Myocyte (in vitro differentiated cells): ENCODE data around the gene TSPY1. TPM values are rescaled to one million over a fixed set of nuclear protein-coding genes. Genes with fewer than 3 reads are reported as not detected.
"Not testable (repeated sequence)": the region's sequence is repeated elsewhere in the genome, so short reads cannot be mapped to it uniquely, and the experiment has no call there.

Experiments
- DNase-seq: peaks from one replicate; pipeline ENCODE4 v3.0.0-alpha.2; 2012; ENCODE audit warnings: low read depth
- polyA plus RNA-seq: library from polyadenylated mRNA; unstranded; fragments of >200 nt; gene quantifications from one replicate; pipeline ENCODE4 v1.2.1, GENCODE V29; 2012; ENCODE audit warnings: missing spikeins
- total RNA-seq: library from RNA; depleted of rRNA; stranded (reverse); fragments of >200 nt; gene quantifications from 2 replicates; pipeline ENCODE4 v1.2.3, GENCODE V29; 2014

TSPY1 gene, protein sequence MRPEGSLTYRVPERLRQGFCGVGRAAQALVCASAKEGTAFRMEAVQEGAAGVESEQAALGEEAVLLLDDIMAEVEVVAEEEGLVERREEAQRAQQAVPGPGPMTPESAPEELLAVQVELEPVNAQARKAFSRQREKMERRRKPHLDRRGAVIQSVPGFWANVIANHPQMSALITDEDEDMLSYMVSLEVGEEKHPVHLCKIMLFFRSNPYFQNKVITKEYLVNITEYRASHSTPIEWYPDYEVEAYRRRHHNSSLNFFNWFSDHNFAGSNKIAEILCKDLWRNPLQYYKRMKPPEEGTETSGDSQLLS
- total RNA-seq = not detected in 2 replicates
- polyA plus RNA-seq = not detected

GRCh38 chrY:9466655-9467054 lies at the start of gene TSPY1:
Gene TSPY1 (plus strand): TSS chrY:9466955. CDS start chrY:9467001, 46 bp downstream.
- DNase-seq = not testable (repeated sequence)

GRCh38 chrY:9486967-9487366 lies 20.2 kb downstream of the TSPY1 start, which contains the start of gene TSPY9:
Gene TSPY9 (plus strand): TSS chrY:9487267. CDS start chrY:9487313, 46 bp downstream.
- DNase-seq = not testable (repeated sequence)

- DNase-seq = not testable (repeated sequence)
Observed at GRCh38 chrY:9504396-9504795, 37.6 kb downstream of the TSPY1 start.

- not testable (repeated sequence) for DNase-seq
Observed at GRCh38 chrY:9516287-9516686, 49.5 kb downstream of the TSPY1 start.

Other genes with a start within 250 kb of the TSPY1 start
- not detected in 2 replicates for gene TSPY4, start 129.5 kb upstream of the TSPY1 start, total RNA-seq
- gene TSPY8, start 109.2 kb upstream of the TSPY1 start, total RNA-seq = not detected in 2 replicates
- not detected in 2 replicates for gene TSPY3, start 68.5 kb upstream of the TSPY1 start, total RNA-seq
- not detected in 2 replicates for gene TSPY9, start 20.3 kb downstream of the TSPY1 start, total RNA-seq
- not detected in 2 replicates for gene TSPY10, start 60.9 kb downstream of the TSPY1 start, total RNA-seq